ENCODE data around the gene ZNF681.
"Not testable (repeated sequence)": the region's sequence is repeated elsewhere in the genome, so short reads cannot be mapped to it uniquely, and the experiment has no call there.

ZNF681 gene

DNA sequence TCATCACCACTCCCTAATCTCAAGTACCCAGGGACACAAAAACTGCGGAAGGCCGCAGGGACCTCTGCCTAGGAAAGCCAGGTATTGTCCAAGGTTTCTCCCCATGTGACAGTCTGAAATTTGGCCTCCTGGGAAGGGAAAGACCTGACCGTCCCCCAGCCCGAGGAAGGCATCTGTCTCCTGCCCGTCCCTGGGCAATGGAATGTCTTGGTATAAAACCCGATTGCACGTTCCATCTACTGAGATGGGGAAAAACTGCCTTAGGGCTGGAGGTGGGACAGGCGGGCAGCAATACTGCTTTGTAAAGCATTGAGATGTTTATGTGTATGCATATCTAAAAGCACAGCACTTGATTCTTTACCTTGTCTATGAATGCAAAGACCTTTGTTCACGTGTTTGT is 65.8 kb downstream of the ZNF681 start:
- DNase-seq (ENCODE audit: low read depth) = not testable (repeated sequence)
